Measurements from ENCODE around the gene FBP1.
"Not testable (repeated sequence)": the region's sequence is repeated elsewhere in the genome, so short reads cannot be mapped to it uniquely, and the experiment has no call there.

The FBP1 gene

DNA sequence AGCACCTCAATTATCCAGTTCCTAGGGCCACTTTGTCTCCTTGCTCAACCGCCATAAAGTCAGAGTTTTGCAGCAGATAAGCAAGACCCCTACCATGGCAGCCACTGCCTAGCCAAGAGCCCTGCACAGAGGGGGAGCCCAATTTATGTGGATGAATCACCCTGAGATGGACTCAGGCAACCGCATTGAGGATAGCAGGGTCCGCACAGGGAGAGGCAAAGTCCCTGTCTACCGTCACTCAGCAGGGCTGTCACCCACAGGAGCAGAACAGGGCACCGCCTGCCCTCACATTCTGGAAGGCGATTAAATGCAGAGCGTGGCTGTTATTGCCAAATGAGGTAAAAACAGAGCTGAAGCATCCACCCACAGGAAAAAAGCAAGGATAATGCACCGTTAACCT is 47.4 kb downstream of the FBP1 start:
- no peaks in the 10 kb centered on the region for H3K36me3 ChIP-seq (ENCODE audit: insufficient read depth, insufficient read length, low read length)
- H3K27me3 ChIP-seq (ENCODE audit: insufficient read depth, insufficient read length), result no peaks in the 10 kb centered on the region
- no peak for DNase-seq (ENCODE audit: low read depth, low spot score)
- no peaks in the 10 kb centered on the region for H3K9me3 ChIP-seq (ENCODE audit: insufficient read depth, low read length)
- no peak overlapping the region for H3K4me3 ChIP-seq (ENCODE audit: insufficient read length, low read depth)
- H3K9ac ChIP-seq (ENCODE audit: insufficient read length, low read depth), result no peak overlapping the region
- no peak for TF ChIP-seq YY1 (IDR thresholded peaks at IDR 0.05; ENCODE audit: insufficient read depth, insufficient read length)
- no peak for TF ChIP-seq ZNF274 (IDR thresholded peaks at IDR 0.05; ENCODE audit: low read depth, low read length)
- no peak for TF ChIP-seq SUZ12 (IDR thresholded peaks at IDR 0.05; ENCODE audit: extremely low read depth, insufficient read depth, insufficient read length)
- no peaks in the 10 kb centered on the region for H3K4me1 ChIP-seq (ENCODE audit: insufficient read depth, insufficient read length)

GRCh38 chr9:94591046-94591545 is 48.2 kb downstream of the FBP1 start:
- DNase-seq (ENCODE audit: low read depth, low spot score); H3K27me3 ChIP-seq (ENCODE audit: insufficient read depth, insufficient read length); H3K9me3 ChIP-seq (ENCODE audit: insufficient read depth, low read length); H3K36me3 ChIP-seq (ENCODE audit: insufficient read depth, insufficient read length, low read length); H3K4me3 ChIP-seq (ENCODE audit: insufficient read length, low read depth); H3K9ac ChIP-seq (ENCODE audit: insufficient read length, low read depth); H3K4me1 ChIP-seq (ENCODE audit: insufficient read depth, insufficient read length): not testable (repeated sequence)

GRCh38 chr9:94588681-94589080 is 50.6 kb downstream of the FBP1 start:
- TF ChIP-seq ZNF274 (IDR thresholded peaks at IDR 0.05; ENCODE audit: low read depth, low read length), result no peak
- TF ChIP-seq YY1 (IDR thresholded peaks at IDR 0.05; ENCODE audit: insufficient read depth, insufficient read length), result no peak
- no peak for TF ChIP-seq SUZ12 (IDR thresholded peaks at IDR 0.05; ENCODE audit: extremely low read depth, insufficient read depth, insufficient read length)

GRCh38 chr9:94586814-94587213 is 52.5 kb downstream of the FBP1 start:
- Histone ChIP-seq H3K36me3 (ENCODE audit: insufficient read depth, insufficient read length, low read length) (no peaks in the 10 kb centered on the region), H3K9ac (ENCODE audit: insufficient read length, low read depth) (no peak overlapping the region), H3K9me3 (ENCODE audit: insufficient read depth, low read length) (no peaks in the 10 kb centered on the region), H3K4me3 (ENCODE audit: insufficient read length, low read depth) (no peak overlapping the region), H3K27me3 (ENCODE audit: insufficient read depth, insufficient read length) (no peaks in the 10 kb centered on the region), H3K4me1 (ENCODE audit: insufficient read depth, insufficient read length) (no peaks in the 10 kb centered on the region)
- TF ChIP-seq SUZ12 (IDR thresholded peaks at IDR 0.05; ENCODE audit: extremely low read depth, insufficient read depth, insufficient read length) (no peak), YY1 (IDR thresholded peaks at IDR 0.05; ENCODE audit: insufficient read depth, insufficient read length) (no peak), ZNF274 (IDR thresholded peaks at IDR 0.05; ENCODE audit: low read depth, low read length) (no peak)
- no peak for DNase-seq (ENCODE audit: low read depth, low spot score)

More at GRCh38 chr9:94588681-94589080, 50.6 kb downstream of the FBP1 start:
- H3K4me3 ChIP-seq (ENCODE audit: insufficient read length, low read depth), result no peak overlapping the region
- H3K9me3 ChIP-seq (ENCODE audit: insufficient read depth, low read length), result no peaks in the 10 kb centered on the region
- H3K9ac ChIP-seq (ENCODE audit: insufficient read length, low read depth), result no peak overlapping the region
- no peak for DNase-seq (ENCODE audit: low read depth, low spot score)
- no peaks in the 10 kb centered on the region for H3K4me1 ChIP-seq (ENCODE audit: insufficient read depth, insufficient read length)
- no peaks in the 10 kb centered on the region for H3K36me3 ChIP-seq (ENCODE audit: insufficient read depth, insufficient read length, low read length)
- no peaks in the 10 kb centered on the region for H3K27me3 ChIP-seq (ENCODE audit: insufficient read depth, insufficient read length)

- no peaks in the 10 kb centered on the region for H3K9me3 ChIP-seq (ENCODE audit: insufficient read depth, low read length)
- no peak overlapping the region for H3K4me3 ChIP-seq (ENCODE audit: insufficient read length, low read depth)
- no peaks in the 10 kb centered on the region for H3K27me3 ChIP-seq (ENCODE audit: insufficient read depth, insufficient read length)
- H3K9ac ChIP-seq (ENCODE audit: insufficient read length, low read depth), result no peak overlapping the region
- no peaks in the 10 kb centered on the region for H3K4me1 ChIP-seq (ENCODE audit: insufficient read depth, insufficient read length)
- TF ChIP-seq ZNF274 (IDR thresholded peaks at IDR 0.05; ENCODE audit: low read depth, low read length) (no peak), YY1 (IDR thresholded peaks at IDR 0.05; ENCODE audit: insufficient read depth, insufficient read length) (no peak), SUZ12 (IDR thresholded peaks at IDR 0.05; ENCODE audit: extremely low read depth, insufficient read depth, insufficient read length) (no peak)
- DNase-seq (ENCODE audit: low read depth, low spot score), result no peak
- H3K36me3 ChIP-seq (ENCODE audit: insufficient read depth, insufficient read length, low read length), result no peaks in the 10 kb centered on the region
These were observed 53.0 kb downstream of the FBP1 start for GRCh38 chr9:94586316-94586715.

- Histone ChIP-seq H3K36me3 (ENCODE audit: insufficient read depth, insufficient read length, low read length) (no peaks in the 10 kb centered on the region), H3K4me3 (ENCODE audit: insufficient read length, low read depth) (no peak overlapping the region), H3K9me3 (ENCODE audit: insufficient read depth, low read length) (no peaks in the 10 kb centered on the region), H3K9ac (ENCODE audit: insufficient read length, low read depth) (no peak overlapping the region), H3K27me3 (ENCODE audit: insufficient read depth, insufficient read length) (no peaks in the 10 kb centered on the region), H3K4me1 (ENCODE audit: insufficient read depth, insufficient read length) (no peaks in the 10 kb centered on the region)
- DNase-seq (ENCODE audit: low read depth, low spot score), result no peak
- TF ChIP-seq ZNF274 (IDR thresholded peaks at IDR 0.05; ENCODE audit: low read depth, low read length) (no peak), YY1 (IDR thresholded peaks at IDR 0.05; ENCODE audit: insufficient read depth, insufficient read length) (no peak), SUZ12 (IDR thresholded peaks at IDR 0.05; ENCODE audit: extremely low read depth, insufficient read depth, insufficient read length) (no peak)
These were observed 54.8 kb downstream of the FBP1 start for GRCh38 chr9:94584555-94584954.

GRCh38 chr9:94581728-94582127 is 57.6 kb downstream of the FBP1 start:
- TF ChIP-seq ZNF274 (IDR thresholded peaks at IDR 0.05; ENCODE audit: low read depth, low read length) (no peak), YY1 (IDR thresholded peaks at IDR 0.05; ENCODE audit: insufficient read depth, insufficient read length) (no peak), SUZ12 (IDR thresholded peaks at IDR 0.05; ENCODE audit: extremely low read depth, insufficient read depth, insufficient read length) (no peak)
- H3K4me1 ChIP-seq (ENCODE audit: insufficient read depth, insufficient read length), result no peaks in the 10 kb centered on the region
- no peak overlapping the region for H3K4me3 ChIP-seq (ENCODE audit: insufficient read length, low read depth)
- H3K27me3 ChIP-seq (ENCODE audit: insufficient read depth, insufficient read length), result no peaks in the 10 kb centered on the region
- no peaks in the 10 kb centered on the region for H3K36me3 ChIP-seq (ENCODE audit: insufficient read depth, insufficient read length, low read length)
- H3K9ac ChIP-seq (ENCODE audit: insufficient read length, low read depth), result no peak overlapping the region
- H3K9me3 ChIP-seq (ENCODE audit: insufficient read depth, low read length), result no peaks in the 10 kb centered on the region
- DNase-seq (ENCODE audit: low read depth, low spot score), result no peak

DNA sequence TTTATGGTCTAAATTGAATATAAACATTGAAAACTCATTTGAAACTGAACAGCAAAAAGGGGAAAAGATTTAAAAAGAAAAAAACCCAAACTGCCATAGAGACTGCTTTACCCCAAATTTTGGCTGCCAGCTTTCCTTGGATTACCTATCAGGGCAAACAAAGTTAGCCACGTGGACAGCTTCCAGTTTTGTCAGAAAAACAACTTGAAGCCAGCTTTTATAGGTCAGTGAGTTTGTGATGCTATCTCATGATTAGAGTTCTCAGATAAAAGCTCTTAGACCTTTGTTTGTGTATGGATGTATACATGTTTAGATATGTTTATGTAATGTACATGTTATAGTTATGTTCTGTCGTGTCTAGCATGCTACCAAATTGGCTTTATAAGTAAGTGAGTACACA is 61.7 kb downstream of the FBP1 start:
- DNase-seq (ENCODE audit: low read depth, low spot score), result no peak
- peaks cover 3% of the 10 kb centered on the region for H3K4me1 ChIP-seq (ENCODE audit: insufficient read depth, insufficient read length)
- H3K36me3 ChIP-seq (ENCODE audit: insufficient read depth, insufficient read length, low read length), result no peaks in the 10 kb centered on the region
- TF ChIP-seq YY1 (IDR thresholded peaks at IDR 0.05; ENCODE audit: insufficient read depth, insufficient read length) (no peak), ZNF274 (IDR thresholded peaks at IDR 0.05; ENCODE audit: low read depth, low read length) (no peak), SUZ12 (IDR thresholded peaks at IDR 0.05; ENCODE audit: extremely low read depth, insufficient read depth, insufficient read length) (no peak)
- H3K27me3 ChIP-seq (ENCODE audit: insufficient read depth, insufficient read length), result no peaks in the 10 kb centered on the region
- no peaks in the 10 kb centered on the region for H3K9me3 ChIP-seq (ENCODE audit: insufficient read depth, low read length)
- no peak overlapping the region for H3K9ac ChIP-seq (ENCODE audit: insufficient read length, low read depth)
- no peak overlapping the region for H3K4me3 ChIP-seq (ENCODE audit: insufficient read length, low read depth)

Measured in NT2/D1 (cell line).